Thymus (tissue), 11 donors: ENCODE data around the gene SWT1. TPM values are rescaled to one million over a fixed set of nuclear protein-coding genes. Genes with fewer than 3 reads are reported as not detected.

ENCODE experiments used
- DNase-seq, 9 donors: peaks; one replicate each; pipeline ENCODE4 v3.0.0-alpha.2; 2013; ENCODE audit warnings: low spot score in 9 of 9, low read depth in 6 of 9, missing footprints in 1 of 9
- H3K27ac ChIP-seq, 2 donors: one replicate each; pipeline ENCODE4 v1.5.1; 2013; ENCODE audit warnings: control low read depth in 1 of 2, low read depth in 1 of 2, low read length in 1 of 2, mild to moderate bottlenecking in 1 of 2, moderate library complexity in 1 of 2
- H3K27me3 ChIP-seq, 2 donors: one replicate each; pipeline ENCODE4 v1.5.1; 2013; ENCODE audit warnings: low read length in 1 of 2; ENCODE audit not compliant: control insufficient read depth in 2 of 2, insufficient read depth in 1 of 2
- H3K36me3 ChIP-seq, 2 donors: one replicate each; pipeline ENCODE4 v1.5.1; 2013; ENCODE audit warnings: low read length in 1 of 2, mild to moderate bottlenecking in 1 of 2, moderate library complexity in 1 of 2; ENCODE audit not compliant: control insufficient read depth in 2 of 2, insufficient read depth in 2 of 2
- H3K4me1 ChIP-seq, 2 donors: one replicate each; pipeline ENCODE4 v1.5.1; 2013; ENCODE audit warnings: low read length in 2 of 2; ENCODE audit not compliant: control insufficient read depth in 2 of 2, insufficient read depth in 2 of 2
- H3K4me3 ChIP-seq, 2 donors: one replicate each; pipeline ENCODE4 v1.5.1; 2013; ENCODE audit warnings: low read length in 2 of 2, control low read depth in 1 of 2, mild to moderate bottlenecking in 1 of 2
- H3K9me3 ChIP-seq, 2 donors: one replicate each; pipeline ENCODE4 v1.5.1; 2013; ENCODE audit warnings: low read length in 1 of 2, mild to moderate bottlenecking in 1 of 2; ENCODE audit not compliant: control insufficient read depth in 2 of 2, insufficient read depth in 1 of 2
- WGBS: extraction: QIAGEN DNeasy Blood & Tissue Kit; methylation state at CpG from one replicate; pipeline ENCODE4 v1.1.7; 2013; 5-methylcytosine and 5-hydroxymethylcytosine counted together
- polyA plus RNA-seq: library from polyadenylated mRNA; stranded (reverse); fragments of 200-250 nt; gene quantifications from one replicate; pipeline ENCODE4 v1.2.3, GENCODE V29; 2013
- total RNA-seq: library from RNA; stranded (reverse); fragments of 120-200 nt; gene quantifications from one replicate; pipeline ENCODE4 v1.2.4, GENCODE V29; 2013
- donor health status: healthy.

Gene SWT1
- total and polyA plus RNA-seq, 2 donors, result 6.8 to 8.3 TPM

DNA sequence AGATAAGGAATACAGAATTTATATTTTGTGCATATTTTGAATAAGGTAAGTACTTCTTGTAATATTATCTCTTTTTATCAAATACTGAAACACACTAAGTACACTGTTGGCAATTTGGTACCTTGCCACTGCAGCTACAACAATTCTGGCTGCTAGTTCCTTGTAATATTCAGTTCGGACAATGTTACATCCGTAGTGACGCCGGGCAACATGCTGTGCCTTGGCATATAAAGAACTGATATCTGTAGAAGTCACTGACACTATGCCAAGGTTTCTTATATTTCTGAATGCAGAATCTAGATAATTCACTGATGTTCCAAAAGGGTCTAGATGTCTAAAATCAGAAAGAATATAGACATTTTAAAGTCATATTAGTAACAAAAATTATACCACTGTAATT is 17.7 kb upstream of the SWT1 start:
- H3K36me3 ChIP-seq, result peaks cover 10 to 19% of the 10 kb centered on the region in 2 donors
- H3K4me3 ChIP-seq, result no peak overlapping the region
- H3K4me1 ChIP-seq, result no peaks in the 10 kb centered on the region
- H3K27me3 ChIP-seq, result no peaks in the 10 kb centered on the region
- 96% methylated on average over 4 of the region's 4 CpGs for WGBS
- no peak overlapping the region for H3K27ac ChIP-seq
- H3K9me3 ChIP-seq, result no peaks in the 10 kb centered on the region
- DNase-seq, result no peak

- Histone ChIP-seq H3K36me3 (peaks cover 1 to 23% of the 10 kb centered on the region in 2 donors), H3K27ac (no peak overlapping the region), H3K9me3 (no peaks in the 10 kb centered on the region)
Observed at GRCh38 chr1:185144233-185144632, 12.7 kb upstream of the SWT1 start.

DNA sequence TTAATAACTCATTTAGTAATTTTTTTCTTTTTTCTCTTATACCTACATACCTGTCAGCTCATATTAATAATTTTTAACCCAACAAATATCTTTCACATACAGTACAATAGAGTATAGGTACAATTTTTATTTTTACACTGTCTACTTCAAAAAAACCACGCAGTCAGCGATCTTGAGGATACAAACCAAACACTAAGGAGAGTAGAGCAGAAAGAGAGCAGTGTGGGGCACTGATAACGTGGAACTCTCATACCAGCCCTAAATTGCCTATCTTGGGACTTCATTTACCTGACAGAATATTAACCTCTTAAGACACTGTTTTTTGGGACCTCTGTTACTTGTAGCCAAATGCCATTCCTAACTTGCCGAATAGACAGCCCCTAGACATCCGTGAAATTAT is 5.8 kb upstream of the SWT1 start:
- Histone ChIP-seq H3K27me3 (no peaks in the 10 kb centered on the region), H3K4me3 (no peak overlapping the region), H3K4me1 (peaks cover 3 to 6% of the 10 kb centered on the region in 2 donors), H3K36me3 (peaks cover 0 to 26% of the 10 kb centered on the region in 2 donors), H3K9me3 (no peaks in the 10 kb centered on the region), H3K27ac (no peak overlapping the region)
- 98% methylated on average over 5 of the region's 5 CpGs for WGBS
- no peak for DNase-seq

More at GRCh38 chr1:185144233-185144632, 12.7 kb upstream of the SWT1 start:
- Histone ChIP-seq H3K4me1 (no peaks in the 10 kb centered on the region), H3K27me3 (no peaks in the 10 kb centered on the region), H3K4me3 (no peak overlapping the region)
- no peak for DNase-seq

GRCh38 chr1:185152187-185152767 is 4.7 kb upstream of the SWT1 start:
- Histone ChIP-seq H3K27me3 (no peaks in the 10 kb centered on the region), H3K9me3 (no peaks in the 10 kb centered on the region), H3K4me1 (peaks cover 3 to 6% of the 10 kb centered on the region in 2 donors), H3K27ac (no peak overlapping the region), H3K4me3 (no peak overlapping the region), H3K36me3 (peaks cover 0 to 26% of the 10 kb centered on the region in 2 donors)
- 91% methylated on average over 3 of the region's 3 CpGs for WGBS
- DNase-seq, result no peak

DNA sequence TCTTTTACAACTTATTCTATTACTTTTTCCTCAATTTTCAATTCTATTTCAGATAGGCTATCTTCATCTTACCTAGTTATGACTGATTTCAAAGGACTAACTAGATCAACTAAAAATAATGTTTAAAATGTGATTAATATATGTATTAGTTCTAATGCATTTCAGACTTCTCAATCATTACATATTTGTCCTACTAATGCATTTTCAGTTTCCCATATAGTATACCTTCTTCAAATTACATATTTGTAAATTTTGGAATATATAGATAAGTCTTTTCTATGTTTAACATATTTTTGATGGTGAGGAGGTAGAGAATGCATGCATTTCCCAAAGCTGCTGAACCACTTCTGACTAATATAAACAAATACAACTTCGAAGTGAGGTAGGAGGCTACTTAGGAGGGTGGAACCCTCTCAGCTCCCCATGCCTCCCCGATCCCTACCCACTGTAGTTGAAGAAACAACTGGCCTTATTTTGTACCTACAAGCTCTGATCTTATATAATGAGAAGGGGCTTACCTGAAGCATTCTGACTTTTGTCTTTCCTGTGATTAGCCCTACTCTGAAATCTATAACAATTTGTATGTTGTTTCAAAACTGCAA is 2.0 kb upstream of the SWT1 start:
- peaks cover 6 to 8% of the 10 kb centered on the region in 2 donors for H3K4me1 ChIP-seq
- 67% methylated on average over 2 of the region's 2 CpGs for WGBS
- peaks cover 0 to 9% of the 10 kb centered on the region in 2 donors for H3K36me3 ChIP-seq
- no peak overlapping the region for H3K4me3 ChIP-seq
- peak in 1 of 9 donors; percentile 2 for DNase-seq
- no peaks in the 10 kb centered on the region for H3K9me3 ChIP-seq
- no peaks in the 10 kb centered on the region for H3K27me3 ChIP-seq
- no peak overlapping the region for H3K27ac ChIP-seq

- Histone ChIP-seq H3K9me3 (no peaks in the 10 kb centered on the region), H3K27ac (peak overlapping the region; percentile 98 to 99), H3K36me3 (peaks cover 0 to 1% of the 10 kb centered on the region in 2 donors), H3K4me1 (peaks cover 6 to 8% of the 10 kb centered on the region in 2 donors), H3K4me3 (peak overlapping the region; percentile 73 to 97), H3K27me3 (no peaks in the 10 kb centered on the region)
- peak in 4 of 9 donors; percentile 17 to 48 (median 42) for DNase-seq
- WGBS, result 11% methylated on average over 11 of the region's 11 CpGs
Observed at GRCh38 chr1:185155600-185156287, 1.2 kb upstream of the SWT1 start.

- Histone ChIP-seq H3K4me3 (peak overlapping the region; percentile 73 to 97), H3K36me3 (peaks cover 0 to 3% of the 10 kb centered on the region in 2 donors), H3K9me3 (no peaks in the 10 kb centered on the region), H3K27me3 (no peaks in the 10 kb centered on the region), H3K27ac (peak overlapping the region; percentile 98 to 99), H3K4me1 (peaks cover 6 to 8% of the 10 kb centered on the region in 2 donors)
- DNase-seq, result peak in 7 of 9 donors; percentile 22 to 74 (median 50)
- WGBS, result under 1% methylated on average over 30 of the region's 30 CpGs
Observed at GRCh38 chr1:185156288-185156853, 596 bp upstream of the SWT1 start.

DNA sequence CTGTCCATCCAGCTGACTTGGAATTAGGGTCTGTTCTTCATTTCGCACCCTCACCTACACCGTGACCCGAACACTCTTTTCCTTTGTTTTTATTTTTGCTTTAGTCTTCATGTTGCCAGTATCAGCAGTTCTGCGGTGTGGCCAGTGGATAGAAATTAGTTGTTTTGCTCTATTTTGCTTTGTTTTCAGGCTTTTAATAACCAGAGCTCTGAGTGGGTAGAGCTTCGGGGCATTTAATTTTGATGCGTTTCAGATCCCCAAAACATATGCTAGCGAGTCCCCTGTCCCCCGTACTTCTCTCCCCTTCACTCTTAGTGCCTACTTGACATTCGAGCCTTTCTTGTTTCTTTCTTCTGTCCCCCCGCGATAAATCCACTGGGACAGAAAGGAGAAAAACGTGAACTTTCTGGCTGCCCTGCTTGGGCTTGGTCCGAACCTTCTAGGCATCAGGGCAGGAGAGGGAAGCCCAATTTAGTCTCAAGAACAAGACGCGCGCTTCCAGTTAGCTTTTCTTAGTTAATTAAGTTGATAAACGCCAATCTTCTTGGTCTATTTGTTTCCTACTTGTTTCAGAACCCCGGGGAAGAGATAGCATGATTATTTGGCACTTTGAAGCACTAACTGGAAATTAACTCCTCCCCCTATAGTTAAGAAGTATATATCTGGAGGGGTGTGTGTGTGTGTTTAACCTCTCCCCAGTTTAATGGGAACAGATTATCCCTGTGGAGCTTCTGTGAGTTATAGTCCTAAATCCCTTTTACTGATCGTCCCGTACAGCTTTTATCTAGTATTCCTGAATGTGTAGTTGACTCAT is 839 bp downstream of the SWT1 start:
- Histone ChIP-seq H3K27me3 (no peaks in the 10 kb centered on the region), H3K4me1 (peaks cover 6 to 8% of the 10 kb centered on the region in 2 donors), H3K36me3 (peaks cover 0 to 7% of the 10 kb centered on the region in 2 donors), H3K9me3 (no peaks in the 10 kb centered on the region), H3K4me3 (peak overlapping the region; percentile 73 to 97), H3K27ac (peak overlapping the region; percentile 98 to 99)
- peak in 1 of 9 donors; percentile 10 for DNase-seq
- 8% methylated on average over 20 of the region's 20 CpGs for WGBS
